HCT116 (cell line): ENCODE results near the gene ANGPTL8. TPM values are rescaled to one million over a fixed set of nuclear protein-coding genes. Genes with fewer than 3 reads are reported as not detected.

Source experiments
- ATAC-seq: fragments of 200-7000 bp; cut with Tn5 transposase; 2 replicates; pipeline ENCODE4 v1.9.1; 2020; ENCODE audit warnings: mild to moderate bottlenecking, moderate library complexity
- BruUV-seq: library from RNA; stranded (reverse); fragments of 400-500 nt; replicated peaks from 2 replicates; lab custom pipeline; 2021; lab: Mats Ljungman, UMichigan
- CTCF ChIA-PET: fragments of 300-600 bp; sonication (Branson Sonifier 250); formaldehyde crosslinking; loops from one replicate; lab custom pipeline; 2021; ENCODE audit warnings: antibody characterized with exemption; lab: Charles Lee
- POLR2A ChIA-PET: fragments of 300-600, 350-600 bp; sonication (Branson Sonifier 250); formaldehyde crosslinking; loops from one replicate; lab custom pipeline; 2021; ENCODE audit warnings: antibody characterized with exemption; lab: Charles Lee
- RAD21 ChIA-PET, 2 experiments: fragments of 300-600 bp; sonication (Branson Sonifier 250); formaldehyde crosslinking; loops; one replicate each; lab custom pipeline; 2023; ENCODE audit warnings: low total read pairs in 2 of 2; ENCODE audit not compliant: uncharacterized antibody in 2 of 2, unreplicated experiment in 2 of 2, low non-redundant PET in 1 of 2; lab: Charles Lee
- DNase-seq: peaks from one replicate; pipeline ENCODE4 v3.0.0-alpha.2; 2010; ENCODE audit warnings: low read depth, low spot score
- H2AFZ ChIP-seq: fragments of 200-600 bp; shearing (Covaris generic), sonication (generic); 2 replicates; pipeline ENCODE4 v1.6.1; 2017; ENCODE audit warnings: low read depth, mixed run types, mixed read lengths, antibody characterized with exemption, low read length; ENCODE audit not compliant: poor library complexity, severe bottlenecking
- H3K27ac ChIP-seq: 2 replicates; pipeline ENCODE4 v1.5.1; 2012; ENCODE audit warnings: low read depth, low read length
- H3K27me3 ChIP-seq: fragments of 200-600 bp; sonication (generic); 2 replicates; pipeline ENCODE4 v1.6.1; 2016; ENCODE audit warnings: mixed run types, low read length, mixed read lengths; ENCODE audit not compliant: insufficient read depth
- H3K36me3 ChIP-seq, 2 experiments: fragments of 200-500 bp in 1 of 2; fragments of 200-600 bp in 1 of 2; sonication (Bioruptor generic) in 1 of 2; sonication (generic) in 1 of 2; 2 replicates each; pipeline versions ENCODE4 v1.5.1 to v1.6.1; 2014 to 2016; ENCODE audit warnings: low read length in 2 of 2, inconsistent platforms in 1 of 2, mixed read lengths in 1 of 2, mixed run types in 1 of 2; ENCODE audit not compliant: insufficient read depth in 2 of 2, control insufficient read depth in 1 of 2
- H3K4me1 ChIP-seq, 2 experiments: fragments of 200-600 bp in 1 of 2; sonication (generic) in 1 of 2; 2 replicates each; pipeline versions ENCODE4 v1.5.1 to v1.6.1; 2012 to 2017; ENCODE audit warnings: low read length in 2 of 2, inconsistent platforms in 1 of 2, mild to moderate bottlenecking in 1 of 2, mixed read lengths in 1 of 2, mixed run types in 1 of 2, moderate library complexity in 1 of 2; ENCODE audit not compliant: insufficient read depth in 2 of 2, control insufficient read depth in 1 of 2
- H3K4me2 ChIP-seq: fragments of 200-600 bp; sonication (generic); 2 replicates; pipeline ENCODE4 v1.6.1; 2017; ENCODE audit warnings: mixed run types, low read length, mixed read lengths
- H3K4me3 ChIP-seq, 2 experiments: fragments of 200-600 bp in 1 of 2; sonication (generic) in 1 of 2; replicated peaks in 1 of 2; 2 replicates each; pipeline ENCODE4 v1.5.1; 2011 to 2016; ENCODE audit warnings: low read length in 2 of 2, control low read depth in 1 of 2, low read depth in 1 of 2, mild to moderate bottlenecking in 1 of 2, mixed read lengths in 1 of 2, mixed run types in 1 of 2
- H3K79me2 ChIP-seq: fragments of 200-600 bp; sonication (generic); 2 replicates; pipeline ENCODE4 v1.6.1; 2017; ENCODE audit warnings: mild to moderate bottlenecking, mixed run types, low read length, moderate library complexity, mixed read lengths; ENCODE audit not compliant: insufficient read depth
- H3K9ac ChIP-seq: fragments of 200-600 bp; sonication (generic); 2 replicates; pipeline ENCODE4 v1.6.1; 2016; ENCODE audit warnings: low read length, mixed read lengths
- H3K9me2 ChIP-seq: fragments of 200-600 bp; sonication (generic), shearing (Covaris generic); 2 replicates; pipeline ENCODE4 v1.6.1; 2017; ENCODE audit warnings: mixed run types, mild to moderate bottlenecking, moderate library complexity; ENCODE audit not compliant: insufficient read depth
- H3K9me3 ChIP-seq, 2 experiments: fragments of 200-500 bp in 1 of 2; fragments of 200-600 bp in 1 of 2; sonication (Bioruptor generic) in 1 of 2; sonication (generic) in 1 of 2; 2 replicates each; pipeline ENCODE4 v1.6.1; 2014 to 2017; ENCODE audit warnings: low read length in 2 of 2, mixed read lengths in 2 of 2, inconsistent platforms in 1 of 2, low read depth in 1 of 2, mild to moderate bottlenecking in 1 of 2, mixed run types in 1 of 2, moderate library complexity in 1 of 2; ENCODE audit not compliant: control insufficient read depth in 1 of 2, insufficient read depth in 1 of 2
- H4K20me1 ChIP-seq: fragments of 200-600 bp; sonication (generic), shearing (Covaris generic); 2 replicates; pipeline ENCODE4 v1.6.1; 2017; ENCODE audit warnings: mixed run types, mild to moderate bottlenecking, moderate library complexity; ENCODE audit not compliant: insufficient read depth
- CEBPB ChIP-seq: IDR thresholded peaks from 2 replicates; pipeline ENCODE4 v1.6.1; 2012; ENCODE audit warnings: low read depth
- ELF1 ChIP-seq: IDR thresholded peaks from 2 replicates; pipeline ENCODE4 v1.6.1; 2012; ENCODE audit warnings: low read depth, borderline replicate concordance
- EZH2phosphoT487 ChIP-seq: fragments of 200-600 bp; IDR thresholded peaks from 2 replicates; pipeline ENCODE4 v1.6.1; 2018; ENCODE audit warnings: antibody characterized with exemption, borderline replicate concordance
- JUND ChIP-seq: IDR thresholded peaks from 2 replicates; pipeline ENCODE4 v1.6.1; 2012
- POLR2A ChIP-seq: IDR thresholded peaks from 2 replicates; pipeline ENCODE4 v1.7.0; 2011; ENCODE audit warnings: borderline replicate concordance; ENCODE audit not compliant: insufficient read depth, insufficient read length; ENCODE audit errors: extremely low read depth
- SP1 ChIP-seq: IDR thresholded peaks from 2 replicates; pipeline ENCODE4 v1.6.1; 2012; ENCODE audit warnings: low read depth
- SRF ChIP-seq: IDR thresholded peaks from 2 replicates; pipeline ENCODE4 v1.6.1; 2012; ENCODE audit warnings: low read depth
- TCF7L2 ChIP-seq: IDR thresholded peaks from 2 replicates; pipeline ENCODE4 v1.7.0; 2011; ENCODE audit warnings: borderline replicate concordance, inconsistent platforms; ENCODE audit not compliant: insufficient read depth, insufficient read length; ENCODE audit errors: extremely low read depth
- YY1 ChIP-seq: IDR thresholded peaks from 2 replicates; pipeline ENCODE4 v1.6.1; 2011; ENCODE audit warnings: low read length, low read depth, moderate library complexity, mild to moderate bottlenecking; ENCODE audit not compliant: insufficient replicate concordance; ENCODE audit errors: extremely low read depth
- ZFX ChIP-seq: fragments of 450-650 bp; IDR thresholded peaks from 2 replicates; pipeline ENCODE4 v1.6.1; 2017
- intact Hi-C: fragments of 100-400 bp; cut with micrococcal nuclease; formaldehyde crosslinking; loops from 2 replicates; pipeline ENCODE4 v1.10.0; 2022
- total RNA-seq: library from RNA; stranded (reverse); gene quantifications from one replicate; pipeline ENCODE4 v1.2.1, GENCODE V29; 2021; ENCODE audit not compliant: unreplicated experiment
- TF ChIP-seq, protein P1 (sequence below), 3 experiments: fragments of 200-600 bp in 1 of 3; sonication (generic) in 1 of 3; IDR thresholded peaks in 2 of 3; conservative IDR thresholded peaks in 1 of 3; 2 replicates each; pipeline ENCODE4 v1.5.1; 2012 to 2017; ENCODE audit warnings: low read depth in 2 of 3, low read length in 2 of 3, antibody characterized with exemption in 1 of 3, borderline replicate concordance in 1 of 3, control low read depth in 1 of 3, mild to moderate bottlenecking in 1 of 3, mixed read lengths in 1 of 3, mixed run types in 1 of 3, moderate library complexity in 1 of 3; ENCODE audit not compliant: insufficient read depth in 1 of 3

ANGPTL8 gene
- total RNA-seq, 1 experiment from 2014 or later, result not detected

DNA sequence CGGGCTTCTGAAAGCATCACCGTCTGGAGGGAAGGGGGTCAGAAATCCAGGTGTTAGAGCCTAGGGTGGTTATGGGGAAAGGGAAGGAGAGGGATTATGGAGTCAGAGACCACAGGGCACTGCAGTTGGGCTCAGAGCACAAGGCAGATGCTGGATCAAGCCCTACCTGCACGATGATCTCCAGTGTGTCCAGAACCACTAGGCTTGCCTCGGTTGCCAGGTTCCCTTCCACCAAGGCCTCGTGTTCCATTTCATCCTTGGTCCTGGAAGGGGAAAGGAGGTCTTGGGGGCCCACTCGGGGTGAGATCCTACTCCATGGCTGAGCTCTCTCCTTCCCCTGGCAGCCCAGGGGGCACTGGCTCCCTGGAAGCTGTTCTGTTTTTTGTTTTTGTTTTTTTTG lies 25.0 kb upstream of the ANGPTL8 start:
- ChIA-PET POLR2A (no interaction called here), CTCF (no interaction called here), RAD21 (no interaction called here)
- Histone ChIP-seq H3K27me3 (no peaks in the 10 kb centered on the region), H3K9ac (no peak overlapping the region), H3K9me2 (no peaks in the 10 kb centered on the region), H3K36me3 (peaks cover 6 to 13% of the 10 kb centered on the region in 2 experiments; a peak in 3 of 4 replicates), H2AFZ (no peak overlapping the region), H3K79me2 (no peaks in the 10 kb centered on the region), H3K9me3 (no peaks in the 10 kb centered on the region; a peak in 1 of 4 replicates), H3K27ac (no peak overlapping the region), H3K4me3 (no peak overlapping the region), H3K4me2 (no peak overlapping the region), H3K4me1 (no peaks in the 10 kb centered on the region), H4K20me1 (no peaks in the 10 kb centered on the region)
- BruUV-seq, result no TSS peak
- TF ChIP-seq EZH2phosphoT487 (no peak), JUND (no peak), ELF1 (no peak), ZFX (no peak), CEBPB (no peak), SRF (no peak), YY1 (no peak), SP1 (no peak), TCF7L2 (no peak), POLR2A (no peak)
- TF ChIP-seq, protein P1, sequence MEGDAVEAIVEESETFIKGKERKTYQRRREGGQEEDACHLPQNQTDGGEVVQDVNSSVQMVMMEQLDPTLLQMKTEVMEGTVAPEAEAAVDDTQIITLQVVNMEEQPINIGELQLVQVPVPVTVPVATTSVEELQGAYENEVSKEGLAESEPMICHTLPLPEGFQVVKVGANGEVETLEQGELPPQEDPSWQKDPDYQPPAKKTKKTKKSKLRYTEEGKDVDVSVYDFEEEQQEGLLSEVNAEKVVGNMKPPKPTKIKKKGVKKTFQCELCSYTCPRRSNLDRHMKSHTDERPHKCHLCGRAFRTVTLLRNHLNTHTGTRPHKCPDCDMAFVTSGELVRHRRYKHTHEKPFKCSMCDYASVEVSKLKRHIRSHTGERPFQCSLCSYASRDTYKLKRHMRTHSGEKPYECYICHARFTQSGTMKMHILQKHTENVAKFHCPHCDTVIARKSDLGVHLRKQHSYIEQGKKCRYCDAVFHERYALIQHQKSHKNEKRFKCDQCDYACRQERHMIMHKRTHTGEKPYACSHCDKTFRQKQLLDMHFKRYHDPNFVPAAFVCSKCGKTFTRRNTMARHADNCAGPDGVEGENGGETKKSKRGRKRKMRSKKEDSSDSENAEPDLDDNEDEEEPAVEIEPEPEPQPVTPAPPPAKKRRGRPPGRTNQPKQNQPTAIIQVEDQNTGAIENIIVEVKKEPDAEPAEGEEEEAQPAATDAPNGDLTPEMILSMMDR (IDR thresholded peaks at IDR 0.05 in 2 of 3, conservative IDR thresholded peaks at IDR 0.05 in 1 of 3; ENCODE audit: borderline replicate concordance in 1 of 3, insufficient read depth in 1 of 3, low read depth in 2 of 3, low read length in 2 of 3), result no peak
- no peak for DNase-seq
- intact Hi-C loops, result no loop called here
- ATAC-seq, result no peak
